H7 (cell line): ENCODE measurements around the gene IL6. TPM values are rescaled to one million over a fixed set of nuclear protein-coding genes. Genes with fewer than 3 reads are reported as not detected.
"Not testable (repeated sequence)": the region's sequence is repeated elsewhere in the genome, so short reads cannot be mapped to it uniquely, and the experiment has no call there.

Experiments used
- DNase-seq: peaks from one replicate; pipeline ENCODE4 v3.0.0; 2012
- H3K27me3 ChIP-seq: 2 replicates; pipeline ENCODE4 v1.6.0; 2011; ENCODE audit warnings: mild to moderate bottlenecking, low read length; ENCODE audit not compliant: control insufficient read depth, insufficient read depth
- H3K36me3 ChIP-seq: replicated peaks from 2 replicates; pipeline ENCODE4 v1.5.1; 2011; ENCODE audit warnings: low read length; ENCODE audit not compliant: control insufficient read depth, insufficient read depth
- H3K4me3 ChIP-seq: 2 replicates; pipeline ENCODE4 v1.5.1; 2011; ENCODE audit warnings: low read depth, mild to moderate bottlenecking, control low read depth, low read length, moderate library complexity; ENCODE audit not compliant: insufficient read depth
- total RNA-seq: library from RNA; depleted of rRNA; stranded (reverse); fragments of >200 nt; shearing (Covaris generic); gene quantifications from 2 replicates; pipeline ENCODE4 v1.2.3, GENCODE V29; 2014; rRNA removed

IL6 gene
- total RNA-seq, 1 experiment from 2014 or later: 0.69 TPM

DNA sequence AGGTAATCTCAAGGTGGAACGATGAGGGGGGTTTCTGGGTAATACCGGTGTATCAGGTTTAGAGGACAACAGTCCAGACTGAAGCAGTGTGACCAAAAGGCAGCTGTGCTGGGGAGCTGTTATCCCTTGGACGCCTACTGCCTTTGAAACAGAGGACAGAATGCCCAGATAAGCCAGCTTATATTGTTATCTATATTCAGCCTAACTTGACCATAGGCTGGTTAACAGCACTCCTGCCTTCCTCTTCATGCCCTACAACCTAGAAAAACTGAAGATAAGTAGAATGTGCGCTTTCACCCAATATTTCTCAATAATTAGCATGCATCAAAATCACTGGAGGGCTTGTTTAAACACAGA, 44.9 kb downstream of the IL6 start:
- Histone ChIP-seq H3K36me3 (no peaks in the 10 kb centered on the region), H3K27me3 (no peaks in the 10 kb centered on the region), H3K4me3 (no peak overlapping the region)
- DNase-seq: no peak

- H3K27me3 ChIP-seq: no peaks in the 10 kb centered on the region
- H3K36me3 ChIP-seq: no peaks in the 10 kb centered on the region
- DNase-seq: no peak
- H3K4me3 ChIP-seq: no peak overlapping the region
Measured at GRCh38 chr7:22772885-22773284, 45.9 kb downstream of the IL6 start.

GRCh38 chr7:22776964-22777363, 50.0 kb downstream of the IL6 start:
- no peaks in the 10 kb centered on the region for H3K36me3 ChIP-seq
- no peak for DNase-seq
- H3K4me3 ChIP-seq: no peak overlapping the region

DNA sequence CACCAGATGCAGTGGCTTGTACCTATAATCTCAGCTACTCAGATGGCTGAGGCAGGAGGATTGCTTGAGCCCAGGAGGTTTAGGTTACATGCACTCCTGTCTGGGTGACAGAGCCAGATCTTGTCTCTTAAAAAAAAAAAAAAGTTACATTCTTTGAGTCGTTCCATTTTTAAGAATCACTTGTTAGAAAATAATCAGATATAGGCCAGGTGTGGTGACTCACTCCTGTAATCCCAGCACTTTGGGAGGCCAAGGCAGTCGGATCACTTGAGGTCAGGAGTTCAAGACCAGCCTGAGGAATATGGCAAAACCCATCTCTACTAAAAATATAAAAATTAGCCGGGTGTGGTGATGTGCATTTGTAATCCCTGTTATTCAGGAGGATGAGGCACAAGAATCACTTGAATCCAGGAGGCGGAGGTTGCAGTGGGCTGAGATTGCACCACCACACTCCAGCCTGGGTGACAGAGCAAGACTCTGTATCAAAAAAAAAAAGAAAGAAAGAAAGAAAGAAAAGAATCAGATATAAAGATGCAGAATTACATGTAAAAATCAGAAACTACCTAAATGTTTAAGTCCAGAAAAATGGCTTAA, 52.8 kb downstream of the IL6 start:
- not testable (repeated sequence) for DNase-seq, H3K27me3 ChIP-seq, H3K36me3 ChIP-seq, H3K4me3 ChIP-seq

More at GRCh38 chr7:22776964-22777363, 50.0 kb downstream of the IL6 start:
- H3K27me3 ChIP-seq: no peaks in the 10 kb centered on the region

GRCh38 chr7:22781230-22781711, 54.3 kb downstream of the IL6 start:
- Histone ChIP-seq H3K4me3 (no peak overlapping the region), H3K27me3 (no peaks in the 10 kb centered on the region), H3K36me3 (no peaks in the 10 kb centered on the region)
- DNase-seq: no peak

Other genes starting within 250 kb of the IL6 start
- 16.0 and 22.7 TPM in 2 replicates for gene STEAP1B, start 227.0 kb upstream of the IL6 start, total RNA-seq
- 437 and 485 TPM in 2 replicates for gene TOMM7, start 95.6 kb downstream of the IL6 start, total RNA-seq